HepG2 (cell line): Measurements from ENCODE around the gene NEU4. TPM values are rescaled to one million over a fixed set of nuclear protein-coding genes. Genes with fewer than 3 reads are reported as not detected.

Experiments
- CBX1 ChIP-seq: IDR thresholded peaks from one replicate; pipeline ENCODE4 v1.6.1; 2016; ENCODE audit warnings: antibody characterized with exemption, low read depth
- HMGXB4 ChIP-seq, 2 experiments: sonication (generic) in 1 of 2; formaldehyde crosslinking in 1 of 2; IDR thresholded peaks; 2 replicates each; pipeline versions ENCODE4 v1.4.0 to v1.6.1; 2018 to 2020; ENCODE audit warnings: missing genetic modification reagents in 2 of 2, borderline replicate concordance in 1 of 2, low read depth in 1 of 2, mild to moderate bottlenecking in 1 of 2, missing biosample characterization in 1 of 2
- HNRNPUL1 ChIP-seq: fragments of 200-400 bp; formaldehyde crosslinking; IDR thresholded peaks from 2 replicates; pipeline ENCODE4 v1.6.1; 2017; ENCODE audit warnings: low read depth, mild to moderate bottlenecking, low read length, moderate library complexity
- ISL2 ChIP-seq: sonication (generic); formaldehyde crosslinking; IDR thresholded peaks from 2 replicates; pipeline ENCODE4 v1.5.0; 2020; ENCODE audit warnings: missing genetic modification reagents
- NCOR1 ChIP-seq: fragments of 200-600 bp; sonication (generic); IDR thresholded peaks from 2 replicates; pipeline ENCODE4 v1.7.0; 2017; ENCODE audit warnings: antibody characterized with exemption, low read length, borderline replicate concordance
- NFAT5 ChIP-seq: sonication (generic); formaldehyde crosslinking; IDR thresholded peaks from 2 replicates; pipeline ENCODE4 v1.4.0; 2020; ENCODE audit warnings: missing genetic modification reagents
- NFYB ChIP-seq: sonication (generic); formaldehyde crosslinking; IDR thresholded peaks from 2 replicates; pipeline ENCODE4 v1.4.0; 2020; ENCODE audit warnings: missing genetic modification reagents
- REST ChIP-seq, 2 experiments: IDR thresholded peaks; 2 replicates each; pipeline ENCODE4 v1.6.1; 2011 to 2012; ENCODE audit warnings: low read length in 2 of 2, borderline replicate concordance in 1 of 2, low read depth in 1 of 2, mild to moderate bottlenecking in 1 of 2, moderate library complexity in 1 of 2
- ZGPAT ChIP-seq: IDR thresholded peaks from 2 replicates; pipeline ENCODE4 v1.6.1; 2016; ENCODE audit warnings: mild to moderate bottlenecking
- ZNF549 ChIP-seq: sonication (generic); formaldehyde crosslinking; IDR thresholded peaks from 2 replicates; pipeline ENCODE4 v1.5.0; 2020; ENCODE audit warnings: missing genetic modification reagents
- ZNF607 ChIP-seq: sonication (generic); formaldehyde crosslinking; IDR thresholded peaks from 2 replicates; pipeline ENCODE4 v1.5.1; 2020; ENCODE audit warnings: missing genetic modification reagents, mild to moderate bottlenecking, borderline replicate concordance
- ZNF775 ChIP-seq: sonication (generic); formaldehyde crosslinking; IDR thresholded peaks from 2 replicates; pipeline ENCODE4 v1.4.0; 2020; ENCODE audit warnings: missing genetic modification reagents, mild to moderate bottlenecking, moderate library complexity, borderline replicate concordance
- ZNF777 ChIP-seq: sonication (generic); formaldehyde crosslinking; IDR thresholded peaks from 2 replicates; pipeline ENCODE4 v1.4.0; 2020; ENCODE audit warnings: missing genetic modification reagents
- polyA plus RNA-seq, 8 experiments: library from polyadenylated mRNA; depleted of rRNA in 3 of 8; stranded (reverse) in 7 of 8; unstranded in 1 of 8; fragments of >200 nt; fragmentation: Illumina TruSeq in 4 of 8; extraction: Trizol in 4 of 8; gene quantifications; 2 replicates each; pipeline versions ENCODE4 v1.2.1 to v1.2.3, GENCODE V29; 2011 to 2016; ENCODE audit warnings: low read depth in 4 of 8, missing spikeins in 1 of 8, mixed read lengths in 1 of 8; ENCODE audit not compliant: insufficient read depth in 1 of 8
- total RNA-seq, 5 experiments: library from RNA; depleted of rRNA; stranded (reverse); fragments of >200 nt; fragmentation: Illumina TruSeq; extraction: Trizol; gene quantifications; 2 replicates each; pipeline ENCODE4 v1.2.3, GENCODE V29; 2016; ENCODE audit warnings: low read depth in 1 of 5

The NEU4 gene
- total and polyA plus RNA-seq, 2 of the 13 experiments (the other 11 are each of a cell fraction or from before 2014, with no cell fraction given) = 53.5 to 107 TPM

GRCh38 chr2:241774419-241775222 lies 34.4 kb upstream of the NEU4 start (continued):
- TF ChIP-seq REST (IDR thresholded peaks at IDR 0.05; ENCODE audit: borderline replicate concordance in 1 of 2, low read depth in 1 of 2, low read length in 2 of 2) (0 out of 4 replicates have a peak, but pooled peaks of 1 of the 2 experiments have one; percentile 18), NCOR1 (peak; percentile 48; the same call in 1 of the 2 replicates), ZNF607 (CRISPR knock-in tag) (peak; percentile 79; the same call in 1 of the 2 replicates), HNRNPUL1 (no peak), ZNF775 (peak; percentile 71; the same call in 1 of the 2 replicates), NFAT5 (CRISPR knock-in tag) (peak; percentile 57; the same call in 1 of the 2 replicates), ZNF549 (CRISPR knock-in tag) (0 out of 2 replicates have a peak, but pooled peaks have one; percentile 17), NFYB (CRISPR knock-in tag) (0 out of 2 replicates have a peak, but pooled peaks have one; percentile 15), CBX1 (no peak), ZNF777 (CRISPR knock-in tag) (0 out of 2 replicates have a peak, but pooled peaks have one; percentile 16), ZGPAT (CRISPR knock-in tag) (peak; percentile 51), ISL2 (no peak), HMGXB4 (CRISPR knock-in tag; IDR thresholded peaks at IDR 0.05; ENCODE audit: borderline replicate concordance in 1 of 2, low read depth in 1 of 2) (peak; percentile 35 to 46; a peak in 3 of 4 replicates)
